ENCODE data around the gene VPS50.

Gene VPS50, protein sequence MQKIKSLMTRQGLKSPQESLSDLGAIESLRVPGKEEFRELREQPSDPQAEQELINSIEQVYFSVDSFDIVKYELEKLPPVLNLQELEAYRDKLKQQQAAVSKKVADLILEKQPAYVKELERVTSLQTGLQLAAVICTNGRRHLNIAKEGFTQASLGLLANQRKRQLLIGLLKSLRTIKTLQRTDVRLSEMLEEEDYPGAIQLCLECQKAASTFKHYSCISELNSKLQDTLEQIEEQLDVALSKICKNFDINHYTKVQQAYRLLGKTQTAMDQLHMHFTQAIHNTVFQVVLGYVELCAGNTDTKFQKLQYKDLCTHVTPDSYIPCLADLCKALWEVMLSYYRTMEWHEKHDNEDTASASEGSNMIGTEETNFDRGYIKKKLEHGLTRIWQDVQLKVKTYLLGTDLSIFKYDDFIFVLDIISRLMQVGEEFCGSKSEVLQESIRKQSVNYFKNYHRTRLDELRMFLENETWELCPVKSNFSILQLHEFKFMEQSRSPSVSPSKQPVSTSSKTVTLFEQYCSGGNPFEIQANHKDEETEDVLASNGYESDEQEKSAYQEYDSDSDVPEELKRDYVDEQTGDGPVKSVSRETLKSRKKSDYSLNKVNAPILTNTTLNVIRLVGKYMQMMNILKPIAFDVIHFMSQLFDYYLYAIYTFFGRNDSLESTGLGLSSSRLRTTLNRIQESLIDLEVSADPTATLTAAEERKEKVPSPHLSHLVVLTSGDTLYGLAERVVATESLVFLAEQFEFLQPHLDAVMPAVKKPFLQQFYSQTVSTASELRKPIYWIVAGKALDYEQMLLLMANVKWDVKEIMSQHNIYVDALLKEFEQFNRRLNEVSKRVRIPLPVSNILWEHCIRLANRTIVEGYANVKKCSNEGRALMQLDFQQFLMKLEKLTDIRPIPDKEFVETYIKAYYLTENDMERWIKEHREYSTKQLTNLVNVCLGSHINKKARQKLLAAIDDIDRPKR

DNA sequence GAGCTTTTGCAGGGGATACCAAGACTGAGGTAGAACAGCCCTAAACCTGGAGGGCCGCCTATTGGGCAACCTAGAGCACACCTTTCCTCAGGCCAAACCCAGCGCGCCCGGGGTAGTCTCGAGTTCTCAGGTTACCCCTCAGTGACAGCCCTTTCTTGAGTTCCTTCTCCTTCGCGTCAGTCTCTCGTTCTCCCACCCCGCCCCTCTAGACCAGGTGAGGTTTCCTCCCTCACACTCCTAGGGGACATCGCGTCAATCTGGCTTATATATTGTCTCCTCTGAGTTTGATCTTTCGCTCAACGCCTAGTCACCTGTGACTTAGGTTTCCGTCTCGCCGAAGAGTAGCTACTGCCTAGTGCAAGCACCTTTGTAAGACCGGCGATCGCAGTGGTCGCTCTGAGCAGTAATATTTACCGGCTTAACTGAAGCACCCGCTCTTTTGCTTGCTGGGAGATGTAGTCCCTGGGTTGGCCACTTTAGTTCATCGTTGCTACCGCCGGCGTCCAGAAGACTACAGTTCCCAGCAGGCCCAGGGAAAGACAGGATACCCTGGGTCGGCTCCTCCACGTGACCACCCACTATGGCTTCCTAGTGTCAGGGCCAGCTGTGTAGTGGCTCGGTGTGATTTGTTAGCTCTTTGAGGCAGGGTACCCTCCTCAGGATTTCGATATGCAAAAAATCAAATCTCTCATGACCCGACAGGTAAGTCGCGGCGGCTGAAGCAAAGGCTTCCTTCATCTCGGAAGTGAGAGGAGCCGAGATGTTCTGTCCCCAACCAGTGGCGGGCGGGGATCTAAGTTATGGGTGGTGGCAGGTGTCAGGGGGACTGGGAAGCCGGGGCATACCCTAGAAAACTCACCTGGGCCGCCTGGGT is at the start of gene VPS50:
Gene VPS50, plus strand, starts transcription at position 568 of the 874 bp plus-strand sequence. Its CDS starts 102 bp downstream, at position 670.
- peak; percentile 97 for DNase-seq

DNA sequence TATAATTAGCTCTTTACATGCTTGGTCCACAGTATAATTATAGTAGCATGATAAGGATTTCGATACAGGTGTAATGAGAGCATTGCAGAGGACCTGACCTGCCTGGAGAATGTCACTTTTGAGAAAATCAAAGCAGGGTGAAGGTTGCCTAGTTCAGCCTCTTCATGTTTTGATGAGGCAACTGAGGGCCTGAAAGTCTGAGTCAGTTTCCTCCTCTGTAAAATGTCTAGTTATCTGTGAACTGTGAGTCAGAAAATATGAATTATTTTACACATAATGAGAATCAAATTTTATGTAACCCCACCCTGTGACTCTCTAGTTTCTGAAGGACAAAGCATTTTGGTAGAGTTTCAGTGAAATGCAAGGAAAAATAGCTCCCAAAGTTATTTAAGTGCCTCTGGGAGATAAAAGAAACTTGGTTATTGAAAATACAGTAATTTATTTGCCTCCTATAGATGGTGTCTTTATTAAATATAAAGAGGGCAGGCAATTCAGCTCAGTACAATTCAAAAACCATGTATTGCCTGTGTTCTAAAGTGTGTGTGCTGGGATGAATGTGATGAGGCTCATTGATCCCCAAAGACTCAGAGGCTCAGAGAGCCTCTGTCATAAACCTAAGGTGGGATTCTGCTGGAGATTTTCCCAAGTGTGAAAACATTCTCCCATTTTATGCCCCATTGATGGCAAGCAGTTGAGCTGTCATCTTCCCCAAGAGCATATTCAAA is 46.7 kb upstream of the VPS50 start:
- peak; percentile 70 for DNase-seq

DNA sequence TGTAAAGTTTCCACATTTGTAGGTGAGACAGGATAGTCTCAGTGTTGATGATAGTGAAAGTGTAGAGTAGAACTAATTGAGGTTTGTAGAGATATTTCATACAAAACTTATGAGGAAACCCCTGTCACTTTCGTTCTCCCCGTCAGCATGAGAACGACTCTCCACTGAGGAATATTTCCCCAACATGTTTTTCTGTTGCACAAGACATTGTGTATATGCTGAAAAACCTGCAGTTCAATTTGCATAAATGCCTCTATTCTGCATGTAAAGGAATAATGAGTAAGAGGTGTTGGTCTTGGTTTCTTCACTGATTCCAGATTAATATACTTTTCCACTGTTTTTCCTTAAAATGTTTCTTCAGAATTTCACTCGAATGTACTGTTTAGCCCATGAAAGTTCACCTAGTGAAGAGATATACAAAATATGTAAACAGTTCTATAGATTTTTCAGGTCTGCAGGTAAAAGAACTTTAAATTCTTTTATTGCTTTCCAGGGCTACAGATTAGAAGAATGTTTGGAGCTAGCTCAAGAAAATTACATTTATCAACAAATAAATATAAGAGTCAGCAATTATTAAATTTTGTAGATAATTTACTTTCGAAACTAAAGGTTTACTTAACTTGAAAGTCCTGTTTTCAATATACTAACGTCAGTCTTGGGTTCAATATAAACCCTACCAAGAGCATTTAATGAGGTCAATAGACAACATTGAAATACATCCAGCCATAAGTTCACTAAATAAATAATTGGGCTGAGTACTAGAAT is 43.1 kb upstream of the VPS50 start:
- DNase-seq, result no peak

DNA sequence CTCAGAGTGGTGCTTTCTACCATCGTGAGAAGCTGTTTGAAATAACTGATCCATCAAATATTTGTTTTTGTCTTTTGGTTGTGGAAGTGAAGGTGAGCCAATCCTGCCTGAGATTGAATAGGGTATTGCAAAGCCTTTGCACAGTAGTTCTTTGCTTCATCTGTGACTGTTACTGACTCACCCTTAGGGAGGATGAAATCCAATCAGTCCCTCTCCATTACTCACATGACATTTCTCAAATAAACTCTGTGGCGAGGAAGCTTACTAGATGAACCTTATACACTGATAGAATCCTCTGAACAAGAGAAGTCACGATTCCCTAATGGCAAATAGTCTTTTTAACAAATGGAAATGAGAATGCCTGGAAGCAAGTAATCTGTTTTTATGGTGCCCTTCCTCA is 37.8 kb upstream of the VPS50 start:
- no peak for DNase-seq

DNA sequence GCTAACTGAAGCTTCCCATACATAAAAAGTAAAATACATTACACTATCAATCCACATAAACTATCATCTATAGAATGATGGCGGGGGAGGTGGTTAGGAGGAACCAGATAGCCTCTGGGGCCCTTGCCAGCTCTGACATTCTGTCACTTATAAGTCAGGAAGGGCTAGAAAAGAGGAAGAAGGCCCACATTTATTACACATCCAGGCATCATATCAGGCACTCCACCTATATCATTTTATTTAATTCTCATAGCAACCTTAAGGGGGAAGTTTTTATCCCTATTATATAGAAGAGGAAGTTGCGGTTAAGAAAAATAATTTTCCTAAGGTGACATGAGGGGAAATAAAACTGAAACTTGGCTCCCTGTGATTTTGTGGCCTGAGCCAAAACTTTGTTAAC is 35.8 kb upstream of the VPS50 start:
- no peak for DNase-seq

DNA sequence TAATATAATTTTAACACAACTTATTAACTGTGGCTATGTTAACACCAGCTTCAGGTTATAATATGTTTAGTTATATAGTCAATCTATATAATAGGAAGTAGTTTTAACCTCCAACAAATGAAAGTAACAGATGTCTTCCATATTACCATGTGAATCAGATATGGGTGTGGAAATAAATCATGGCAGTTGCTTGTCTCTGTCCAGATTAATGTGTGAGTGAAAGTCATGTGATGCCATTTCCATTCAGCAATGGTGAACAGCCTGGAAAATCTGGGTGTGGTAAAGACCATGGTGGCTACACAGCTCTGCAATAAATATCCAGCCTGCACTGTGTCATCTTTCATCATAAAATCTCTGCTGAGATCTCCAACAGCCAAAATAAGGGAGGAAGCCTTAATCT is 33.7 kb upstream of the VPS50 start:
- DNase-seq, result no peak

DNA sequence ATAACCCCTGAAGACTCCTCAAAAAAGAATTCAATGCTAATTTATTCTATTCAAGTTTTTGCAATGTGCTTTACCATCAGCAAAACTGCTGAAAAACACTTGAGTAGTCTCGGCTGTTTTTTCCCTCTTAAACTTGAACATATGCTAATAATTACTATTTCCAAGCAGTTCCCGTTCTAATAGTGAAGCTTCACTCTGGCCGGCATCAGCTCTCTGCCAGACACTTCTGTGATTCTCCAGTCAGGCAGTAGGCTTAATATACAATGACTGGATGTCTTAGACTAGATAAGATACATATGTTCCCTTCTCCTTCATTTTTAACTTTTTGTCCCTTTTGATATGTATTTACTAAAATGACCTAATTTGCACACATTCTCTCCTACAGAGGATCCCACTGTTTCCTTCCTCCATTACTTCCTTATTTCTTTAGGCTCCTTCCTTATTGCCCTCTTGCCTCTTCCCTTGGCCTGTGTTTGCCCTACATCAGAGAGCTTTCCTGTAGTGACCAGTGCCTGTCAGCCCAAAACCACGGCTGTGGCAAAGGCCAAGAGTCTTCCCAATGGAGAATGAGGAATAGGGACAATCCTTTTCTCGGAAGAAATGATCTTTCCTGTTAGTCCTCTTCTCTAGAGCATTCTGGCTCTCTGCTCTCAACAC is 29.4 kb upstream of the VPS50 start:
- DNase-seq, result no peak

DNA sequence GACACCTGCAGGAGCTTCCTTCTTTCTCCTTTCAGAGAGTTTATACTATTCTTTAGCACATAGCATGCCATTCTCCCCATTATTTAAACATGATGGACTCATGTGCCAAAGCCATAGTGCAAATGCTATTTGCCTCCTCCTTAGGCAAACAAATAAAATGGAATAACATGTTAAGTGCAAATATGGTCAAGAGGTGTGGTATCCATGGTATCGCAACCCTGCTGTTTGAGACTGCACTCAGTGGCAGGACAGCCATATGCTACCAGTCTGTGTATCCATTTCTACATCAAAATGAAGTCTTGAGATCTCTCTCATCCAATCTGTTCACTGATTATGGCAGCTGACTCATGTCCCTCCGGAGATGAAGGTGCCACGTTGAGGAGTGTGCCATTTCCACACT is 28.7 kb upstream of the VPS50 start:
- no peak for DNase-seq

DNA sequence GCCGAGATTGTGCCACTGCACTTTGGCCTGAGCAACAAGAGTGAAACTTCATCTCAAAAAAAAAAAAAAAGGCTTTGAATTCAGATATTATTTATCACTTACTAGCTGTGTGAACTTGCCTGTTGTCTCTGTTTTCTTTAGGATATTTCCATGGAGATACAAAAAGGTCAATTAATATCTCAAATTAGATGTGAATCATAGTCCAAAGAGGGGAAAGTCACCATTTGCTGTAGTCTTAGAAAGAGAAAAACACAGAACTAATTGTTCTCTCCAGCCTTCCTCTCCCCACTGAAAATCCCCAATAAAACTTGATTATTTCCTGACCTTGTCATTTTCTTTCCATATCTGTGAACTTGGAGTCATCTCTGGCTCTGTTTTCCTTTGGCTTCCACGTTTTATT is 27.1 kb upstream of the VPS50 start:
- DNase-seq, result no peak

DNA sequence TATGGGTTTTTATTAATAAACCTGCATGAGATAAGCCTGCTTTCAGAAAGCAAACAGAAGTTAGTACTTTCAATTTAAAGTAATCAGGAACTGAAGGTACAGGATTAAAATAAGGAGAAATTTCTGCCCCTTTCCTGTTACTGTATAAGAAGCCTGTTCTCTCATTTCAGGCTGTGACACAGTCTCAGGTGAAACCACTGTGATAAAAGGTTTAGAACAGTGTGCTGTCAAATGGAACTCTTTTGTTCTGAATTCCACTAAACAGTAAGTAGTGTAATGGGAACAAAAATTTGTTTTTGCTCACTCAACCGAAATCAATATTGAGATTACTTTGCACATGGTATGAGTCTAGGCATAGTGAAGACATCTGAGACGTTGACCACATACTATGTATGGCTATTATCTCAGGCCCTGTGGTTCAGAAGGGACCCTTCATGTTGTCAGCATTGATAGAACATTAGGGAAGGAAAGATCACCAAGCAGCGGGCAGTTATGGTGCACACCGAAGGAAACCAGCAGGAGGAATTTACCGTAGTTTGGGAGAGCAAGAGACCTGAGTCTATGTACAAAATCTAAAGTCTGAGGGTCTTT is 20.8 kb upstream of the VPS50 start:
- no peak for DNase-seq

DNA sequence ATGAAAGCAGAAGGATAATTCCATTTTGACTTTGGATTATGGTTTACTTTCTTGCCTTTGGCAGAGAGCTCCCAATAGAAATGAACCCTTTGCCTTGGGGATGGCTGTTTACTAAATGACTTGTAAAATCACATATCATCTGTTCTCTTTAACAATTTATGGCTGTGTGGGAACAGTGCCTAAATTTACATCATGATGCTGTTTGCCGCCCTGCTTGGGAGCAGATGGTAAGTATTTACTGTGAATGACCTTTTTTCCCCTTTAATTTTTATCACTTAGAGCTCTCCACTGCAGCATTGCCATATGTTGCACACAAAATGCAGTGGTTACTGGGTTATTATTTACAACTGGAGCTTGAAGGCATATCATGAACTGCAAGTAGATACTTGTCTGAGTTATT is 19.3 kb upstream of the VPS50 start:
- no peak for DNase-seq

DNA sequence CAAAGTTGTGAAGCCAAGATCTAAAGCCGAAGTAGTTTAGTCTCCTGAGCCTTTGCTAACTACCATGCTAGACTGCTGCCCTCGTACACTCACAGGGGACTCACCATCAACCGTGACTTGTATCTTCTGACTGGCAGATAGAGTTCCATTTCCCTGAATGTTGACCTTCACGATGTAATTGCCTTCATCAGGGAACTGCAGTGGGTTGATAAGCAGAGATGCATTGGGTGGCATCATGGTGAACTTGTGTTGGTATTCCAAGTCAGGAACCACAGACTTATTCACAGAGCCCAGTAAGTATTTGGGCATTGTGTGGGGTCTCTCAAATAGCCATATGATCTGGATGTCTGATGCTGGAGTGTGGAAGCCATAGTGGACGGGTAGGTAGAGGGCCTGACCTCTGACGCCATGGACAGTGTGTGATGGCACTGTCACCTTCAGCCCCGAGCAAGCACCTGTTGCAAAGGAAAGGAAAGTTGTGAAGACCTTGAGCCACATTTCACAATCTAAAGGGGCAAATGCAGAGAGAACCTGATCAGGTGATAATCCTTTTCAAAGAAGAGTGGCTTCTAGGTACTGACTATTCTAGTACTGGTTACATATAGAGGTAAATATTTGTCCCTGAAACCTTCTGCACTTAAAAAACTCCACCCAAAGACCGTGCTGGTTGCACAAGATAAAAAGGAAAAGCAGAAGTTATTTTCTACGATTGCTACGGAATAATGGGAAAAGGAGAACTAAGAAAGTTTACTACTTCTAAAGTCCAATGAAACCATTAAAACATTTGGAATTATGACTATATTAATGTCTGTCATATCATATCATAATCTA is 13.0 kb upstream of the VPS50 start:
- DNase-seq, result no peak

DNA sequence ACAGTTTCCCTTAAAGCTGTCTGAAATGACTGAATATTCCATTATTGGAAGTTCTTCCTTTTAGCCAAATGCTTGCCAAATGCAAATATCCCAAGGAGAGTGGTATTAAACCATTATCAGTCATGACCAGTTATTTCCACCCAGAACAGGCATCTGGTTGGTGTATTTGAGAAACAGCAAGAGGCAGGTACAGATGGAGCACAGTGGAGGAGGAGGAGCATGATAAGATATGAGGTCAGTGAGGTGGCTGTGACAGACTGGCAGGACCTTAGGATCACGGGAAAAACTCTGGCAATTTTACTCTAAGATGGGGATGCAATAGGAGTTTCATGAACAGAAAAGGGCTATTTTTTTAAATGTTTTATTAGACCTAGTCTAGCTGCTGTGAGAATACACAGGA is 12.3 kb upstream of the VPS50 start:
- no peak for DNase-seq

DNA sequence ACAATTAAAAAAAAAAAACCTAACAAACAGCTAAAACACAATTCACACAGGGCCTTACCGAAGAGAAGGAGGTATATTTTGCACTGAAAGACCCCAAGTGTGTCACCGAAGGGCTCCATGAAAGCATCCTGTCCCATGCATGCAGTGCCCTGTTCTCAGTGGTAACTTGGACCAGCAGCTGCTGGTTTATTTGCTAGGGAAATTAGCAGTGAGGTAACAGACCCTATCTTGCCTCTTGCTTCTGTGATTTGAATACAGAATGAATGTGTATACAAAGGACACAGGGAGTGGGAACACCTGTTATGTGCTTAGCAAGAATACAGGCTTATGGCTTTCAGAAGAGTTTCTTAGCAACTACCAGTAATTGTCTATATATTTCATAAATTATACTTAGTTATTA is 5.9 kb upstream of the VPS50 start, which contains the start of gene HEPACAM2:
Gene HEPACAM2, minus strand, starts transcription at position 160 of the 400 bp plus-strand sequence.
- DNase-seq, result no peak

DNA sequence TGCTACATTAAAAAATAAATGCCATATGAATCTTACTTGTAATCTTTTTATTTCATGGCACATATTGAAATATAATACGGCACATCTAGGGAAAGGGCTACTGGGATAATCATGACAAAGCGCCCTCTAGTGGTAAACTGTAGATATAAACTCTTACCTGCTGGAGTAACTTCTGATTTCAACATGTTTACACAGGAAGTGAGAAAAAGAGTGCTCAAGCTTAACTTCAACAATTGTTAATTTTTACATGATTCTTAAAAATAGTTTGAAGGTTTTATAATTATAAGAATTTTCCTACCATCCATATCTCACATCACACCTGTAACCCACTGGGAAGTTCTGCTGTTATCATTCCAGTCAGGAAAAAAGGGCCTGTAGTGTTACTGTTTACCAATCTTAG is 3.9 kb upstream of the VPS50 start:
- peak; percentile 76 for DNase-seq

DNA sequence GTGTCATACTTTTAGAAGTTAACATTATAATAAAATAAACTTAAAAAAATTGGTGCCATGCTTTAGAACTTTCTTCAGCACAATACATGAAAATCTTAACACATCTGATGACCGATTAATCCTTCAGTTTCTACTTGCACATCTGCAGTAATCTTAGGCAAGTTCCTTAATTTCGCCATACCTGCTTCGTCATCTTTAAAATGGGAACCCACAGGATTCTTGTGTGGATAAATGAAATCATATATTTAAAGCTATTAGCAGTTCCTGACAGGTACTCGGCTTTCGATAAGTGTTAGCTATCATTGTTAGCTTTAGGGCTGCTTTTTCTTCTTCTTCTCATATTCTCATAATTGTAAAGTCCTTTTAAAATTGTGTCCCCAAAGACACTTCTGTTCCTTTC is 907 bp upstream of the VPS50 start:
- DNase-seq, result no peak

DNA sequence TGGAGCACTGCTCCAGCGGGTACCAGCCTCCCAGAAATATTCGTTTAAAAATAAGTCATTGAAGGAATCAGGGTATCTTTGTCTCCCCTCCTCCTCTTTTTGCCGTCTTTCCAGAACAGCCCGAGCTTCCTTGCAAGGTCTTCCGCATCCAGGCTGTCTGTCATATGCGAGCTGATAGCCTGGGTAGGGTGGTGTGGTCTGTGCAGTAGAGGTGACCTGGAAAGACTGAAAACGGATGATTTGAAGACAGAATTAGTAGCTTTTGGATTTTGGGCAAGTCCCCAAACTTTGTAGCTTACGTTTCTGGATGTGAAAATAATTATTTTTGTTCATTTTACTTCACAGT is 480 bp downstream of the VPS50 start:
- no peak for DNase-seq

DNA sequence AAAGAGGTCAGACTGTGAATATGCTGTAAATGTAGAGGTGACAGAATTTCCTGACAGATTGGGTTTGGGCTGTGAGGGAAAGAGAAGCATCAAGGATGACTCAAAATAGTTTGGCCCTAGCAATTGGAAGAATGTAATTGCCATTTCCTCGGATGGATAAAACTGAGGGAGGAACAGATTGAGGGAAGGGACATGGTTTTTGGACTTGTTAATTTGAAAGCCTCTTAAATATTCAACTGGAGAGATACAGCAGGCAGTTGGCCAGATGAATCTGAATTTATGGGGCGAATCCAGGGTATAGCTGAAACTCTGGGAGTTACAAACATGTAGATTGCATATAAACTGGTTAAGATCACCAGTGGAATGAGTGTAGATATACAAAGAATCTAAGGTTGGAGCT is 3.4 kb downstream of the VPS50 start:
- DNase-seq, result no peak

DNA sequence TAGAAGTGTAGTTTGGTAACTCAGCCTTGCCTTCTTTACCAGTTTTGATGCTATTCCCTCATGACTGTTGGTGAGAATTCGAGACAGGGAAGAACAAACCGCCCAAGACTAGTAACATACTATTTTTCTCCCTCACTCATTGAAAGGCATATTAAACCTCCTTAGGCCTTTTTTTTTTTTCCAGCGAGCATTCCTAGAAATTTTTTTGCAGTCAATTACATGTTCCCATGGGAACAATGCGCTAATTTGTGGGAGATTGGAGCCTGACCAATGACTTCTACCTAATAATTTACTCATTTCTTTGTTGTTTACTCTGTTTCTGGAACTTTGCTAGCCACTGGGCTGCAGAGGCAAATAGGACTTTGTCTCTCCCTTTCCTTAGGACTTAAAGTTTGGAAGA is 6.0 kb downstream of the VPS50 start:
- DNase-seq, result no peak

DNA sequence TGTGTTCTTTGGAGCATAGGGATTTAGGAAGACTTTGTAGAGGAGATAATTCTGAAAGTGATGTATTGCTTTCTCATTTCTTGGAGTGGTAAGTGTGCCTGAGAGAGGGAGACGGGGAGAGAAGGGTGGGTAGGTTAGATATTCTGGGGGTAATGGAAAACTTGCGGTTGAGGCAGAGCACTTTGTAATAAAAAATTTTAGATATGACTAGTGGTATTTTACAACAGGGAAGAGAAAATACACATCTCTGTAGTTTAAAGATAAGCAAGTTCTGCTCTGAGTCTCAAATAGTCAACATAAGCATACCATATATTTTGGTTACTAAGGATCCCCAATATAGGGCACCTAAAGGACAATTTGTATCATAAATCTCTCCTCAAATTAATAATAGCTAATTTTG is 6.6 kb downstream of the VPS50 start:
- DNase-seq, result no peak

All from activated CD4-positive, alpha-beta T cell treated with anti-CD3 and anti-CD28 coated beads, Interleukin-10, Interleukin-2, amounts not matched to agents 100 ng/mL and 50 ng/mL, durations not matched to agents 16 hours and 8 hours (primary cell).